Measurements from ENCODE around the gene ARHGAP25.

ARHGAP25 gene

GRCh38 chr2:68837164-68837860 is 102.7 kb downstream of the ARHGAP25 start:
- peak; percentile 71 for DNase-seq

- DNase-seq, result no peak
These were observed 103.3 kb downstream of the ARHGAP25 start for GRCh38 chr2:68837861-68838341.

- no peak for DNase-seq
These were observed 104.0 kb downstream of the ARHGAP25 start for GRCh38 chr2:68838641-68839040.

GRCh38 chr2:68839260-68839833 is 104.7 kb downstream of the ARHGAP25 start:
- no peak for DNase-seq

GRCh38 chr2:68845043-68845442 is 110.4 kb downstream of the ARHGAP25 start:
- no peak for DNase-seq

- no peak for DNase-seq
These were observed 111.5 kb downstream of the ARHGAP25 start for GRCh38 chr2:68846091-68846490.

- DNase-seq, result no peak
These were observed 113.1 kb downstream of the ARHGAP25 start for GRCh38 chr2:68847751-68848150.

- no peak for DNase-seq
These were observed 115.0 kb downstream of the ARHGAP25 start for GRCh38 chr2:68849579-68850030.

GRCh38 chr2:68850524-68850923 is 115.9 kb downstream of the ARHGAP25 start:
- no peak for DNase-seq

GRCh38 chr2:68853035-68853434 is 118.4 kb downstream of the ARHGAP25 start:
- no peak for DNase-seq

- no peak for DNase-seq
These were observed 119.3 kb downstream of the ARHGAP25 start for GRCh38 chr2:68853915-68854314.

- DNase-seq, result no peak
These were observed 119.9 kb downstream of the ARHGAP25 start for GRCh38 chr2:68854476-68854875.

GRCh38 chr2:68855550-68855949 is 120.9 kb downstream of the ARHGAP25 start:
- DNase-seq, result no peak

GRCh38 chr2:68857202-68857845 is 122.7 kb downstream of the ARHGAP25 start:
- no peak for DNase-seq

GRCh38 chr2:68857855-68858456 is 123.3 kb downstream of the ARHGAP25 start:
- no peak for DNase-seq

- no peak for DNase-seq
These were observed 125.5 kb downstream of the ARHGAP25 start for GRCh38 chr2:68860111-68860510.

GRCh38 chr2:68861330-68861729 is 126.7 kb downstream of the ARHGAP25 start:
- DNase-seq, result no peak

- DNase-seq, result no peak
These were observed 128.3 kb downstream of the ARHGAP25 start for GRCh38 chr2:68862889-68863288.

GRCh38 chr2:68863996-68864395 is 129.4 kb downstream of the ARHGAP25 start:
- DNase-seq, result no peak

GRCh38 chr2:68865108-68865507 is 130.5 kb downstream of the ARHGAP25 start:
- no peak for DNase-seq

GRCh38 chr2:68870215-68870614 is 135.6 kb downstream of the ARHGAP25 start:
- DNase-seq, result no peak

GRCh38 chr2:68871159-68871764 is 136.7 kb downstream of the ARHGAP25 start, which contains the start of gene BMP10:
Gene BMP10 (minus strand): TSS chr2:68871397. CDS start chr2:68871358, 39 bp downstream.
- no peak for DNase-seq
